Ovary (tissue), 3 donors: ENCODE measurements around the gene STX16.

Experiments used
- CTCF ChIP-seq, 3 donors: fragments of 450-650 bp in 2 of 3; fragments of 200-600 bp in 1 of 3; IDR thresholded peaks; one replicate each; pipeline versions ENCODE4 v1.5.1 to v1.8.0; 2016 to 2022; ENCODE audit warnings: antibody characterized with exemption in 3 of 3, mild to moderate bottlenecking in 1 of 3
- EP300 ChIP-seq: sonication (generic); formaldehyde crosslinking; IDR thresholded peaks from one replicate; pipeline ENCODE4 v1.6.1; 2017; ENCODE audit warnings: antibody characterized with exemption
- POLR2A ChIP-seq: fragments of 450-650 bp; IDR thresholded peaks from one replicate; pipeline ENCODE4 v1.6.1; 2017; ENCODE audit warnings: antibody characterized with exemption, mild to moderate bottlenecking, moderate library complexity
- donor health status: DM: no; HTN: no; CAD: no.

GRCh38 chr20:58670102-58670501 is 19.0 kb downstream of the STX16 start:
- TF ChIP-seq EP300 (no peak), CTCF (IDR thresholded peaks at IDR 0.05) (no peak), POLR2A (no peak)
